A549 (cell line): Measurements from ENCODE around the gene MARK3. TPM values are rescaled to one million over a fixed set of nuclear protein-coding genes. Genes with fewer than 3 reads are reported as not detected.

Experiments
- ATAC-seq, 2 experiments: fragments of 200-7000 bp in 1 of 2; fragments of >200 bp in 1 of 2; cut with Nextera tagmentation in 1 of 2; cut with Tn5 transposase in 1 of 2; 3 replicates each; pipeline versions ENCODE4 v1.8.0 to v1.9.1; 2018 to 2020; ENCODE audit warnings: mild to moderate bottlenecking in 1 of 2, moderate library complexity in 1 of 2
- CTCF ChIA-PET: fragments of 300-600 bp; sonication (Branson Sonifier 250); formaldehyde crosslinking; extraction: SDS; loops from one replicate; lab custom pipeline; 2021; ENCODE audit warnings: antibody characterized with exemption, inconsistent platforms; lab: Yijun Ruan, JAX
- POLR2A ChIA-PET: fragments of 350-600 bp; formaldehyde crosslinking; extraction: SDS; loops from one replicate; lab custom pipeline; 2021; ENCODE audit warnings: antibody characterized with exemption, inconsistent platforms; lab: Yijun Ruan, JAX
- DNase-seq, 2 experiments: peaks; one replicate each; pipeline versions ENCODE4 v3.0.0 to v3.0.0-alpha.2; 2011 to 2016; ENCODE audit warnings: low read depth in 1 of 2, low spot score in 1 of 2
- FAIRE-seq: peaks from 2 replicates; lab custom pipeline; 2011; peaks lifted over from hg19 to GRCh38; lab: Jason Lieb, UNC
- H3K27ac ChIP-seq, 2 experiments: fragments of >200 bp; sonication (Bioruptor Twin); formaldehyde crosslinking; 3 replicates each; pipeline ENCODE4 v1.5.1; 2016 to 2017
- H3K4me1 ChIP-seq: fragments of >200 bp; sonication (Bioruptor Twin); formaldehyde crosslinking; 3 replicates; pipeline ENCODE4 v1.6.1; 2016
- H3K4me2 ChIP-seq: fragments of >200 bp; sonication (Bioruptor Twin); formaldehyde crosslinking; 3 replicates; pipeline ENCODE4 v1.6.1; 2016
- H3K4me3 ChIP-seq: fragments of >200 bp; sonication (Bioruptor Twin); formaldehyde crosslinking; 3 replicates; pipeline ENCODE4 v1.5.1; 2016
- H3K9me3 ChIP-seq: fragments of >200 bp; sonication (Bioruptor Twin); formaldehyde crosslinking; 3 replicates; pipeline ENCODE4 v1.6.1; 2016
- CHD4 ChIP-seq: fragments of 200-600 bp; sonication (generic); IDR thresholded peaks from 2 replicates; pipeline ENCODE4 v1.6.1; 2016; ENCODE audit warnings: antibody characterized with exemption, mild to moderate bottlenecking, borderline replicate concordance
- FOSL2 ChIP-seq, 2 experiments: fragments of 450-650 bp in 1 of 2; fragments of >200 bp in 1 of 2; sonication (Bioruptor Twin) in 1 of 2; formaldehyde crosslinking; IDR thresholded peaks; 2 replicates each; pipeline versions ENCODE4 v1.5.0 to v1.6.1; 2016 to 2020; ENCODE audit warnings: mild to moderate bottlenecking in 1 of 2, moderate library complexity in 1 of 2
- FOXS1 ChIP-seq: fragments of 250-450 bp; sonication (Bioruptor Pico); IDR thresholded peaks from 2 replicates; pipeline ENCODE4 v1.5.0; 2020; ENCODE audit warnings: mild to moderate bottlenecking, moderate library complexity
- HEYL ChIP-seq: fragments of 250-450 bp; sonication (Bioruptor Pico); IDR thresholded peaks from 2 replicates; pipeline ENCODE4 v1.8.0; 2021; ENCODE audit warnings: mild to moderate bottlenecking, moderate library complexity
- HOXA7 ChIP-seq: fragments of 250-450 bp; sonication (Bioruptor Pico); IDR thresholded peaks from 2 replicates; pipeline ENCODE4 v1.5.0; 2020; ENCODE audit warnings: mild to moderate bottlenecking, moderate library complexity
- JUN ChIP-seq, 2 experiments: fragments of >200 bp; sonication (Bioruptor Twin); formaldehyde crosslinking; IDR thresholded peaks; 2 replicates in 1 of 2; 3 replicates in 1 of 2; pipeline ENCODE4 v1.6.1; 2016 to 2017
- JUNB ChIP-seq: fragments of >200 bp; sonication (Bioruptor Twin); formaldehyde crosslinking; IDR thresholded peaks from 2 replicates; pipeline ENCODE4 v1.6.1; 2016
- MAFK ChIP-seq: fragments of 450-650 bp; IDR thresholded peaks from 2 replicates; pipeline ENCODE4 v1.6.1; 2014; ENCODE audit not compliant: partially characterized antibody
- NPAS2 ChIP-seq: fragments of 250-450 bp; sonication (Bioruptor Pico); IDR thresholded peaks from 2 replicates; pipeline ENCODE4 v1.8.0; 2022; ENCODE audit warnings: mild to moderate bottlenecking, moderate library complexity, borderline replicate concordance
- RCOR1 ChIP-seq: fragments of 150-350 bp; IDR thresholded peaks from 2 replicates; pipeline ENCODE4 v1.6.1; 2014; ENCODE audit warnings: antibody characterized with exemption, low read length, low read depth
- TFCP2L1 ChIP-seq: fragments of 250-450 bp; sonication (Bioruptor Pico); IDR thresholded peaks from 2 replicates; pipeline ENCODE4 v1.5.0; 2021; ENCODE audit warnings: mild to moderate bottlenecking
- ZNF302 ChIP-seq: fragments of 250-450 bp; sonication (Bioruptor Pico); IDR thresholded peaks from 2 replicates; pipeline ENCODE4 v1.9.0; 2021; ENCODE audit warnings: inconsistent platforms, mild to moderate bottlenecking, moderate library complexity
- ZSCAN20 ChIP-seq: fragments of 250-450 bp; sonication (Bioruptor Pico); IDR thresholded peaks from 2 replicates; pipeline ENCODE4 v1.8.0; 2022; ENCODE audit warnings: mild to moderate bottlenecking, moderate library complexity
- WGBS: methylation state at CpG from one replicate; pipeline ENCODE4 v1.1.6; 2017; ENCODE audit errors: missing lambda C conversion rate; 5-methylcytosine and 5-hydroxymethylcytosine counted together
- polyA plus RNA-seq, 4 experiments: library from polyadenylated mRNA; depleted of rRNA in 3 of 4; stranded (reverse); fragments of >200 nt; fragmentation: RNase III in 1 of 4; extraction: RNeasy Plus Mini Kit Qiagen cat#74134 plus additional on column Dnase treatment in 1 of 4; gene quantifications; 2 replicates in 3 of 4; 3 replicates in 1 of 4; pipeline ENCODE4 v1.2.3, GENCODE V29; 2011 to 2017
- TF ChIP-seq, protein P1 (sequence below): IDR thresholded peaks from 2 replicates; pipeline ENCODE4 v1.6.1; 2012
- TF ChIP-seq, protein P2 (sequence below): fragments of 250-450 bp; sonication (Bioruptor Pico); IDR thresholded peaks from 2 replicates; pipeline ENCODE4 v1.5.0; 2021; ENCODE audit warnings: mild to moderate bottlenecking, moderate library complexity, borderline replicate concordance
- TF ChIP-seq, protein P3 (sequence below): IDR thresholded peaks from 2 replicates; pipeline ENCODE4 v1.6.1; 2012; ENCODE audit warnings: low read depth, borderline replicate concordance
- TF ChIP-seq, protein P4 (sequence below): fragments of 200-600 bp; sonication (generic); IDR thresholded peaks from 2 replicates; pipeline ENCODE4 v1.6.1; 2016; ENCODE audit warnings: antibody characterized with exemption, mild to moderate bottlenecking, moderate library complexity

Gene MARK3
- polyA plus RNA-seq, 2 of the 4 experiments (the other 2 are of a cell fraction): 59.7 to 97.6 TPM

DNA sequence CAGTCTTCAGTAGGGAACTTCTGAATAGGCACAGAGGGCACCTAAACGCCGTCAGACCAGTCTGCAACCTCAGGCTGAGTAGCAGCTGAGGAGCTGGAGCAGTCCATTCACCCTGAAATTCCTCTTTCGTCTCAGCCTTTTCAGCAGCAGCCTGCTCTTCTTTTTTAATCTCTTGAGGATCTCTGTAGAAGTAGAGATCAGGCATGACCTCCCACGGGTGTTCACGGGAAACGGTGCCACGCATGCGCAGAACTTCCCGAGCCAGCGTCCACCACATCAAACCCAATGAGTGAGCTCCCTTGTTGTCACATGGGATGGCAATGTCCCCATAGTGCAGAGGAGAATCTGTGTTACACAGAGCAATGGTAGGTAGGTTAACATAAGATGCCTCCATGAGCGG lies 11.1 kb upstream of the MARK3 start:
- Histone ChIP-seq H3K4me3 (no peak overlapping the region), H3K27ac (0 out of 6 replicates have a peak overlapping the region, but pooled peaks of 1 of the 2 experiments have one; percentile 9), H3K9me3 (no peaks in the 10 kb centered on the region), H3K4me2 (no peak overlapping the region), H3K4me1 (peaks cover 14% of the 10 kb centered on the region)
- WGBS: 78% methylated on average over 10 of the region's 11 CpGs
- CTCF ChIA-PET: interaction anchor here (1.3 to 2.4 kb wide), 2 partner anchors 17 to 19 kb away, joined by 6 to 15 read pairs; no protein-coding TSS in a partner anchor
- ATAC-seq: no peak
- DNase-seq: no peak
- POLR2A ChIA-PET: no interaction called here
- FAIRE-seq: no peak
- TF ChIP-seq, protein P1, sequence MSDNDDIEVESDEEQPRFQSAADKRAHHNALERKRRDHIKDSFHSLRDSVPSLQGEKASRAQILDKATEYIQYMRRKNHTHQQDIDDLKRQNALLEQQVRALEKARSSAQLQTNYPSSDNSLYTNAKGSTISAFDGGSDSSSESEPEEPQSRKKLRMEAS: no peak

DNA sequence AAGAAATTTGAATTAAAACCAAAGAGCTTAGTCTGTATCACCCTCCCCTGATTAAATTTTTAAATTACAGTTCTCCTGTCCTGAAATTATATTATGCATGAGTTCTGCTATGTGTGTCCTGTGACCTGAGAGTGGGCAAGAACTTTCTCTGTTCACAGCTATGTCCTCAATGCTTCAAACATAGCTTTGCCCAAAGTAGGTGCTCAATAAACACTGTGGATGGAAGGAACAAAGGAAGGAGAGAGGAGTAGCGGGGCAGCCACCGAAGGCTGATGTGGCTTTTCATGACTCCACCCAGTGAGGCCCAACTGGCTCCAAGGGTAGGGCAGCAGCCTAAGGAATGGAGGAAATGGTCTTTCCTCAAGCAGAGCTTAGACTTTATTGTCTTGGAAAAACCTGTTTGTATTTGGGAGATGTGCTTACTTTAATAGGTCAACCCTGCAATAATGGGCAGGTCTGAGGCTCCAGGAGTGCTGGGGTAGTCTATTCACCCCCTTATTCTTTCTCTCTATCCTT lies 7.6 kb upstream of the MARK3 start:
- H3K4me2 ChIP-seq: no peak overlapping the region
- H3K4me3 ChIP-seq: no peak overlapping the region
- H3K27ac ChIP-seq: no peak overlapping the region
- 97% methylated on average over 2 of the region's 2 CpGs for WGBS
- ChIA-PET CTCF (interaction anchor here (0.6 to 9.5 kb wide), 4 partner anchors 10 to 44 kb away, joined by 3 to 94 read pairs (median 4); partner anchors contain the start of gene EIF5), POLR2A (interaction anchor here (1.6 to 1.8 kb wide), 2 partner anchors 32 to 44 kb away, joined by 4 to 5 read pairs; partner anchors contain the start of gene EIF5)
- TF ChIP-seq HEYL (CRISPR knock-in tag) (no peak), MAFK (no peak), TFCP2L1 (CRISPR knock-in tag) (no peak), HOXA7 (no peak), JUN (IDR thresholded peaks at IDR 0.05) (no peak), FOXS1 (CRISPR knock-in tag) (no peak), FOSL2 (IDR thresholded peaks at IDR 0.05) (no peak), FOSL2 (CRISPR knock-in tag; IDR thresholded peaks at IDR 0.05) (no peak), RCOR1 (no peak), CHD4 (no peak), ZNF302 (CRISPR knock-in tag) (no peak), JUNB (no peak), NPAS2 (CRISPR knock-in tag) (no peak), ZSCAN20 (CRISPR knock-in tag) (no peak)
- TF ChIP-seq, protein P2, sequence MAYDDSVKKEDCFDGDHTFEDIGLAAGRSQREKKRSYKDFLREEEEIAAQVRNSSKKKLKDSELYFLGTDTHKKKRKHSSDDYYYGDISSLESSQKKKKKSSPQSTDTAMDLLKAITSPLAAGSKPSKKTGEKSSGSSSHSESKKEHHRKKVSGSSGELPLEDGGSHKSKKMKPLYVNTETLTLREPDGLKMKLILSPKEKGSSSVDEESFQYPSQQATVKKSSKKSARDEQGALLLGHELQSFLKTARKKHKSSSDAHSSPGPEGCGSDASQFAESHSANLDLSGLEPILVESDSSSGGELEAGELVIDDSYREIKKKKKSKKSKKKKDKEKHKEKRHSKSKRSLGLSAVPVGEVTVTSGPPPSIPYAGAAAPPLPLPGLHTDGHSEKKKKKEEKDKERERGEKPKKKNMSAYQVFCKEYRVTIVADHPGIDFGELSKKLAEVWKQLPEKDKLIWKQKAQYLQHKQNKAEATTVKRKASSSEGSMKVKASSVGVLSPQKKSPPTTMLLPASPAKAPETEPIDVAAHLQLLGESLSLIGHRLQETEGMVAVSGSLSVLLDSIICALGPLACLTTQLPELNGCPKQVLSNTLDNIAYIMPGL (CRISPR knock-in tag): no peak
- TF ChIP-seq, protein P3, sequence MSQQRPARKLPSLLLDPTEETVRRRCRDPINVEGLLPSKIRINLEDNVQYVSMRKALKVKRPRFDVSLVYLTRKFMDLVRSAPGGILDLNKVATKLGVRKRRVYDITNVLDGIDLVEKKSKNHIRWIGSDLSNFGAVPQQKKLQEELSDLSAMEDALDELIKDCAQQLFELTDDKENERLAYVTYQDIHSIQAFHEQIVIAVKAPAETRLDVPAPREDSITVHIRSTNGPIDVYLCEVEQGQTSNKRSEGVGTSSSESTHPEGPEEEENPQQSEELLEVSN: no peak
- TF ChIP-seq, protein P4, sequence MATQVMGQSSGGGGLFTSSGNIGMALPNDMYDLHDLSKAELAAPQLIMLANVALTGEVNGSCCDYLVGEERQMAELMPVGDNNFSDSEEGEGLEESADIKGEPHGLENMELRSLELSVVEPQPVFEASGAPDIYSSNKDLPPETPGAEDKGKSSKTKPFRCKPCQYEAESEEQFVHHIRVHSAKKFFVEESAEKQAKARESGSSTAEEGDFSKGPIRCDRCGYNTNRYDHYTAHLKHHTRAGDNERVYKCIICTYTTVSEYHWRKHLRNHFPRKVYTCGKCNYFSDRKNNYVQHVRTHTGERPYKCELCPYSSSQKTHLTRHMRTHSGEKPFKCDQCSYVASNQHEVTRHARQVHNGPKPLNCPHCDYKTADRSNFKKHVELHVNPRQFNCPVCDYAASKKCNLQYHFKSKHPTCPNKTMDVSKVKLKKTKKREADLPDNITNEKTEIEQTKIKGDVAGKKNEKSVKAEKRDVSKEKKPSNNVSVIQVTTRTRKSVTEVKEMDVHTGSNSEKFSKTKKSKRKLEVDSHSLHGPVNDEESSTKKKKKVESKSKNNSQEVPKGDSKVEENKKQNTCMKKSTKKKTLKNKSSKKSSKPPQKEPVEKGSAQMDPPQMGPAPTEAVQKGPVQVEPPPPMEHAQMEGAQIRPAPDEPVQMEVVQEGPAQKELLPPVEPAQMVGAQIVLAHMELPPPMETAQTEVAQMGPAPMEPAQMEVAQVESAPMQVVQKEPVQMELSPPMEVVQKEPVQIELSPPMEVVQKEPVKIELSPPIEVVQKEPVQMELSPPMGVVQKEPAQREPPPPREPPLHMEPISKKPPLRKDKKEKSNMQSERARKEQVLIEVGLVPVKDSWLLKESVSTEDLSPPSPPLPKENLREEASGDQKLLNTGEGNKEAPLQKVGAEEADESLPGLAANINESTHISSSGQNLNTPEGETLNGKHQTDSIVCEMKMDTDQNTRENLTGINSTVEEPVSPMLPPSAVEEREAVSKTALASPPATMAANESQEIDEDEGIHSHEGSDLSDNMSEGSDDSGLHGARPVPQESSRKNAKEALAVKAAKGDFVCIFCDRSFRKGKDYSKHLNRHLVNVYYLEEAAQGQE: no peak
- ATAC-seq: no peak
- H3K9me3 ChIP-seq: 0 out of 3 replicates have a peak, but pooled peaks cover 3% of the 10 kb centered on the region
- FAIRE-seq: no peak
- no peak for DNase-seq
- peaks cover 6% of the 10 kb centered on the region for H3K4me1 ChIP-seq
